Activated T-cell treated with anti-CD3 and anti-CD28 coated beads, Interleukin-2, amount 50 U/mL, for 24 hours (primary cell): ENCODE data around the gene RER1.

Experiments
- DNase-seq: peaks from one replicate; pipeline ENCODE4 v3.0.0-alpha.2; 2020
- H3K27ac Mint-ChIP-seq: 2 replicates; pipeline ENCODE4 v1.8.0; 2020; ENCODE audit warnings: mild to moderate bottlenecking, mixed read lengths
- H3K27me3 Mint-ChIP-seq: 2 replicates; pipeline ENCODE4 v1.8.0; 2020; ENCODE audit warnings: mixed read lengths
- H3K36me3 Mint-ChIP-seq: 2 replicates; pipeline ENCODE4 v1.8.0; 2020; ENCODE audit warnings: low read depth, mixed read lengths
- H3K4me1 Mint-ChIP-seq: 2 replicates; pipeline ENCODE4 v1.8.0; 2020; ENCODE audit warnings: low read depth, mixed read lengths
- H3K4me3 Mint-ChIP-seq: 2 replicates; pipeline ENCODE4 v1.8.0; 2020; ENCODE audit warnings: mild to moderate bottlenecking, moderate library complexity, mixed read lengths
- H3K9me3 Mint-ChIP-seq: 2 replicates; pipeline ENCODE4 v1.8.0; 2020; ENCODE audit warnings: mixed read lengths

The RER1 gene

GRCh38 chr1:2452201-2452931, 60.7 kb downstream of the RER1 start:
- Mint-ChIP-seq H3K4me1 (no peaks in the 10 kb centered on the region), H3K27ac (no peak overlapping the region), H3K36me3 (no peaks in the 10 kb centered on the region), H3K4me3 (no peak overlapping the region), H3K27me3 (no peaks in the 10 kb centered on the region), H3K9me3 (no peaks in the 10 kb centered on the region)
- DNase-seq, result no peak

- Mint-ChIP-seq H3K36me3 (no peaks in the 10 kb centered on the region), H3K27ac (no peak overlapping the region), H3K27me3 (no peaks in the 10 kb centered on the region), H3K9me3 (no peaks in the 10 kb centered on the region), H3K4me3 (no peak overlapping the region), H3K4me1 (no peaks in the 10 kb centered on the region)
- no peak for DNase-seq
These were observed 61.3 kb downstream of the RER1 start for GRCh38 chr1:2452932-2453315.

- no peak for DNase-seq
- Mint-ChIP-seq H3K4me3 (no peak overlapping the region), H3K36me3 (no peaks in the 10 kb centered on the region), H3K4me1 (no peaks in the 10 kb centered on the region), H3K9me3 (no peaks in the 10 kb centered on the region), H3K27ac (no peak overlapping the region), H3K27me3 (no peaks in the 10 kb centered on the region)
These were observed 62.6 kb downstream of the RER1 start for GRCh38 chr1:2454227-2454626.
